Right ventricle myocardium superior (tissue), 1 donor: ENCODE results near the gene RAB11FIP4. TPM values are rescaled to one million over a fixed set of nuclear protein-coding genes. Genes with fewer than 3 reads are reported as not detected.
A peak's percentile ranks its signal among the peaks of the same experiment; 100 is the strongest.
"Not testable (repeated sequence)": the region's sequence is repeated elsewhere in the genome, so short reads cannot be mapped to it uniquely, and the experiment has no call there.

ENCODE experiments used
- ATAC-seq: fragments of 200-7000 bp; cut with Tn5 transposase; one replicate; pipeline ENCODE4 v1.9.1; 2020; ENCODE audit warnings: mild to moderate bottlenecking; ENCODE audit not compliant: poor library complexity
- DNase-seq: peaks from one replicate; pipeline ENCODE4 v3.0.0-alpha.2; 2020
- intact Hi-C: fragments of 100-400 bp; cut with DNase I; formaldehyde crosslinking; loops from one replicate; pipeline ENCODE4 v1.11.2; 2022
- total RNA-seq: library from RNA; stranded (reverse); fragmentation: NEBNext Ultra II Directional; extraction: Animal tissue kit (Norgen Biotek cat#: 25700); gene quantifications from one replicate; pipeline ENCODE4 v1.2.1, GENCODE V29; 2021
- donor health status: DM: no; HTN: yes; CAD: no; lungs with severe emphysema.

The RAB11FIP4 gene
- total RNA-seq, 1 donor from 2014 or later = 12.0 TPM

- DNase-seq, intact Hi-C loops, ATAC-seq: not testable (repeated sequence)
These were observed 8.0 kb upstream of the RAB11FIP4 start for GRCh38 chr17:31383488-31383887.

- intact Hi-C loops = no loop called here
- no peak for DNase-seq
- ATAC-seq = no peak
These were observed 5.8 kb upstream of the RAB11FIP4 start for GRCh38 chr17:31385428-31386285.

- intact Hi-C loops = no loop called here
- no peak for DNase-seq
- no peak for ATAC-seq
These were observed 4.9 kb upstream of the RAB11FIP4 start for GRCh38 chr17:31386542-31387075.

GRCh38 chr17:31387438-31387837, 4.0 kb upstream of the RAB11FIP4 start:
- ATAC-seq = no peak
- intact Hi-C loops = no loop called here
- no peak for DNase-seq

GRCh38 chr17:31388351-31388750, 3.1 kb upstream of the RAB11FIP4 start:
- intact Hi-C loops = no loop called here
- ATAC-seq = no peak

GRCh38 chr17:31388770-31389656, 2.5 kb upstream of the RAB11FIP4 start:
- DNase-seq = no peak
- intact Hi-C loops = no loop called here
- ATAC-seq = peak; percentile 42

More at GRCh38 chr17:31388351-31388750, 3.1 kb upstream of the RAB11FIP4 start:
- DNase-seq = no peak

GRCh38 chr17:31389657-31390381, 1.7 kb upstream of the RAB11FIP4 start:
- ATAC-seq (no peak), DNase-seq (no peak)
- intact Hi-C loops = no loop called here

GRCh38 chr17:31390426-31390747, 1.1 kb upstream of the RAB11FIP4 start:
- DNase-seq (no peak), ATAC-seq (no peak)

GRCh38 chr17:31390748-31391495, 553 bp upstream of the RAB11FIP4 start:
- no peak for DNase-seq
- ATAC-seq = peak; percentile 27
- intact Hi-C loops = no loop called here

More at GRCh38 chr17:31390426-31390747, 1.1 kb upstream of the RAB11FIP4 start:
- intact Hi-C loops = no loop called here

- intact Hi-C loops = no loop called here
- ATAC-seq (no peak), DNase-seq (no peak)
These were observed 754 bp downstream of the RAB11FIP4 start for GRCh38 chr17:31392002-31392855.

GRCh38 chr17:31392856-31393748, 1.6 kb downstream of the RAB11FIP4 start:
- ATAC-seq (no peak), DNase-seq (no peak)
- intact Hi-C loops = no loop called here

GRCh38 chr17:31393749-31394146, 2.3 kb downstream of the RAB11FIP4 start:
- ATAC-seq (no peak), DNase-seq (no peak)
- intact Hi-C loops = no loop called here

GRCh38 chr17:31394544-31394943, 3.1 kb downstream of the RAB11FIP4 start:
- peak; percentile 67 for ATAC-seq
- intact Hi-C loops = no loop called here
- peak; percentile 73 for DNase-seq

GRCh38 chr17:31397256-31397939, 5.9 kb downstream of the RAB11FIP4 start:
- DNase-seq = no peak
- no peak for ATAC-seq
- intact Hi-C loops = no loop called here

- intact Hi-C loops = no loop called here
- DNase-seq (no peak), ATAC-seq (no peak)
These were observed 7.2 kb downstream of the RAB11FIP4 start for GRCh38 chr17:31398381-31399311.
